Measurements from ENCODE around the gene RALGDS. TPM values are rescaled to one million over a fixed set of nuclear protein-coding genes. Genes with fewer than 3 reads are reported as not detected.
A peak's percentile ranks its signal among the peaks of the same experiment; 100 is the strongest.

The RALGDS gene
- total RNA-seq, 1 experiment from 2014 or later, result 24.4 TPM

- H3K27me3 ChIP-seq (ENCODE audit: control insufficient read depth, insufficient read depth, low read length), result peaks cover 3% of the 10 kb centered on the region; the same call in 1 of the 2 replicates
- no peaks in the 10 kb centered on the region for H3K36me3 ChIP-seq (replicated peaks; ENCODE audit: control insufficient read depth, insufficient read depth, low read length)
- peak; percentile 52 for DNase-seq
- H3K4me3 ChIP-seq (ENCODE audit: insufficient read depth, low read depth, low read length), result no peak overlapping the region
Observed at GRCh38 chr9:133144904-133145851, 24.1 kb upstream of the RALGDS start.

- Histone ChIP-seq H3K27me3 (ENCODE audit: control insufficient read depth, insufficient read depth, low read length) (peaks cover 3% of the 10 kb centered on the region; the same call in 1 of the 2 replicates), H3K36me3 (replicated peaks; ENCODE audit: control insufficient read depth, insufficient read depth, low read length) (no peaks in the 10 kb centered on the region), H3K4me3 (ENCODE audit: insufficient read depth, low read depth, low read length) (peak overlapping the region; percentile 28)
- peak; percentile 98 for DNase-seq
Observed at GRCh38 chr9:133144142-133144903, 23.3 kb upstream of the RALGDS start.

DNA sequence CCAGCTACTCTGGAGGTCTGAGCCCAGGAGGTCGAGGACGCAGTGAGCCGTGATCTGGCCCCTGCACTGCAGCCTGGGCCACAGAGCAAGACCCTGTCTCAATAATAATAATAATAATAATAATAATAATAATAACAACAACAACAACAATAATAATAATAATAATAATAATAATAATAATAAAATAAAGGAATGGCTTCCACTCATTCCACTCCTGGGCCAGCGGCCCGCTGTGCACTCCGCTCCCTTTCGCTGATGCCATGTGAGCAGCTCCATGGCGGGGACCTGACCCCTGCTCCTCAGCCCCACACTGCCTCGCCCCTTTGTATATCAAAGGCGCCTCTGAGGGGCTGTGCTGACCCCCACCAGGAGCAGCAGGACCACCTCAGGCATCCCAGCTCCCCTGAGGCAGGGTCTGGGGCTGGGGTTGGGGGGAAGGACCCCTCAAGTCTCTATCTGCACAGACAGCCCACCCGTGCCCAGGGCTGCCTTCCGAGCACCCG lies 22.6 kb upstream of the RALGDS start:
- DNase-seq, result no peak
- Histone ChIP-seq H3K27me3 (ENCODE audit: control insufficient read depth, insufficient read depth, low read length) (peaks cover 3% of the 10 kb centered on the region; the same call in 1 of the 2 replicates), H3K4me3 (ENCODE audit: insufficient read depth, low read depth, low read length) (no peak overlapping the region)

GRCh38 chr9:133142684-133143622 lies 21.9 kb upstream of the RALGDS start:
- peak; percentile 72 for DNase-seq
- Histone ChIP-seq H3K36me3 (replicated peaks; ENCODE audit: control insufficient read depth, insufficient read depth, low read length) (no peaks in the 10 kb centered on the region), H3K4me3 (ENCODE audit: insufficient read depth, low read depth, low read length) (no peak overlapping the region), H3K27me3 (ENCODE audit: control insufficient read depth, insufficient read depth, low read length) (no peaks in the 10 kb centered on the region)

More for the DNA sequence above, 22.6 kb upstream of the RALGDS start:
- no peaks in the 10 kb centered on the region for H3K36me3 ChIP-seq (replicated peaks; ENCODE audit: control insufficient read depth, insufficient read depth, low read length)

- H3K36me3 ChIP-seq (replicated peaks; ENCODE audit: control insufficient read depth, insufficient read depth, low read length), result no peaks in the 10 kb centered on the region
- no peaks in the 10 kb centered on the region for H3K27me3 ChIP-seq (ENCODE audit: control insufficient read depth, insufficient read depth, low read length)
- peak; percentile 57 for DNase-seq
- no peak overlapping the region for H3K4me3 ChIP-seq (ENCODE audit: insufficient read depth, low read depth, low read length)
Observed at GRCh38 chr9:133141833-133142595, 21.0 kb upstream of the RALGDS start.

DNA sequence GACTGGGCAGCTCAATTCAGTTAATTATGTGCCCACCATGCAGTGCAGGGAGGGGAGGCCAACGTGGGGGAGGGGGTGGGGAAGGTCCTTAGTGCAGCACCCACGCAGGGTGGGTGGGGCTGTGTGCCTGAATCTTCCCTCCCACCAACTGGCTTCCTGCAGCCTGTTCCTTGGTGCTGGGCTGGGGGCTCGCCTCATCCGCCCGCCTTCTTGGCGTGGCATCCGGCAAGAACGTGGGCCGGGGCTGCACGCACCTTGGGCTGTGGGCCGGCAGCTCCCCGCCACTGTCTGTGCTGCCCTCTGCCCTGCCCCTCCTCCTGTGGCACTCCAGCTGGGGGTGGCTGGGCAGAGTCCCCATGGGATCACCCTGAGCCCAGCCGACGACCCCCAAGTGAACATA lies 19.6 kb upstream of the RALGDS start:
- Histone ChIP-seq H3K27me3 (ENCODE audit: control insufficient read depth, insufficient read depth, low read length) (no peaks in the 10 kb centered on the region), H3K36me3 (replicated peaks; ENCODE audit: control insufficient read depth, insufficient read depth, low read length) (no peaks in the 10 kb centered on the region), H3K4me3 (ENCODE audit: insufficient read depth, low read depth, low read length) (no peak overlapping the region)
- DNase-seq, result peak; percentile 64

- Histone ChIP-seq H3K27me3 (ENCODE audit: control insufficient read depth, insufficient read depth, low read length) (no peaks in the 10 kb centered on the region), H3K36me3 (replicated peaks; ENCODE audit: control insufficient read depth, insufficient read depth, low read length) (no peaks in the 10 kb centered on the region), H3K4me3 (ENCODE audit: insufficient read depth, low read depth, low read length) (no peak overlapping the region)
- DNase-seq, result no peak
Observed at GRCh38 chr9:133140174-133140505, 19.1 kb upstream of the RALGDS start.

DNA sequence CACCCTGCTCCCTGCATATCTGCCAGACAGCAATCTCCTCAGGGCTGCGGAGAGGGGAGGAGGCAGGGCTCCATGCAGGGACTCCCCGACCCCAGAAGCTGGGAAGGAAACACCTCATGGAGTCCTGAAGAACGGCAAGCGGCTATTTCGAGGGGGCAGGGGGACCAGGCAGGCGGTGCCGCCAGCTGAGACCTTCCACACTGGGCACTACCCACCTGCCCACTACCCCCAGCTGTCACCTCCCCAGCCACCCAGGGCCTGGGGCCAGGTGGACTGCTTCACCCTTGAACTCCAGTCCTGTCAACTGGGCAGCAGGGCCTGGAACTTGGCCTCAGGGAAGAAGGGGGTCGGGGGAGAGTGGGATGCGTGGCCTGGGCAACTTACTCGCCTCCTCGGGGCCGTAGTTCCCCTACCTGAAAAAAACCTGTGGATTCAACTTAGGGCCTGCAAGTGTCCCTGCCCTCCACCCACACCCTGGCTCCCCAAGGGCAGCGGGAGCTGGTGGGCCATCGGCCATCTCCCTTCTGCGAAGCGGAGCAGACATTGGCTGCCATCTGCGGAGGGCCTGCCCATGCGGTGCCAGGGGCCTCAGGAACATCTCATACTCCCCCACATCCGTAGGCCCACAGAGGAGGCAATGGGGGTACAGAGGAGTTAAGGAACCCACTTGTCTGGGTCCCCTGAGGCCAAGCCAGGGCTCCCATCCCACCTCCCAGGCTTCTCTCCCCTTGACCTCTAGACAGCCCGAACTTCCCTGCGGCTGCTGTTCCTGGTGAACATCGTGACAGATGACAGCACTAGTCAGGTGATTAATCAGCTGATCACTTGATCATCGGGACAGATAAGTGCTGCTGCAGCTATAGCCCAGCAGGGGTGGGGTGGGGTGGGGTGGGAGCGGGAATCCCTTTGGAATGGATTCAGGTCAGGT lies 18.5 kb upstream of the RALGDS start:
- H3K4me3 ChIP-seq (ENCODE audit: insufficient read depth, low read depth, low read length), result no peak overlapping the region
- DNase-seq, result no peak
- no peaks in the 10 kb centered on the region for H3K36me3 ChIP-seq (replicated peaks; ENCODE audit: control insufficient read depth, insufficient read depth, low read length)
- H3K27me3 ChIP-seq (ENCODE audit: control insufficient read depth, insufficient read depth, low read length), result no peaks in the 10 kb centered on the region

GRCh38 chr9:133137451-133138231 lies 16.6 kb upstream of the RALGDS start:
- H3K27me3 ChIP-seq (ENCODE audit: control insufficient read depth, insufficient read depth, low read length), result no peaks in the 10 kb centered on the region
- H3K36me3 ChIP-seq (replicated peaks; ENCODE audit: control insufficient read depth, insufficient read depth, low read length), result no peaks in the 10 kb centered on the region
- peak; percentile 71 for DNase-seq
- no peak overlapping the region for H3K4me3 ChIP-seq (ENCODE audit: insufficient read depth, low read depth, low read length)

DNA sequence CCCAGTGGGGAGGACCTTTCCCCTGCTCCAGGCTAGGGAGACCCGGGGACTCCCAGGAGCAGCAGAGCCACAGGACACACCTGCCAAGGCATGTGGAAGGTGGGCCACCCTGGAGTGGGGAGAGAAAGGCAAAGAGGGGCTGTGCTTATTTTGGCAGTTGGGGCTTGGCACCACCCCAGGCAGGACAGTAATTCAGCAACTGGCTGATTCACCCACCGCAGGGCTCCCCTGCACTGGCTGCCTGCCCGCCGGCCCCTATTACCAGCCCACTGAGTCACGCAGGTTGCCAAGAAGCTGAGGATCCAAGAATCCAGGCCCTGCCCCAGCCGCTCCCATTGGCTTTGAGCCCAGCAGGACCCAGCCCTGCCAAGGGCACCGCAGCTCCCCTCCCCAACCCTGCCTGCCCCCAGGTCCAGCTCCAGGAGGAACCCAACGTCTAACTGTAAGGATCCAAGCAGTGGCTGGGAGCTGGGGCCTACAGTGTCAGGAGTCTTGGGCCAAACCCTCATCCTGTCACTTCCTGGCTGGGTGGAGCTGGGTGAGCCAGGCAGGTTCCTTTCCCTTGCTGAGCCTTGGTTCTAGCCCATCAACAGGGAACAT lies 14.2 kb upstream of the RALGDS start:
- Histone ChIP-seq H3K36me3 (replicated peaks; ENCODE audit: control insufficient read depth, insufficient read depth, low read length) (no peaks in the 10 kb centered on the region), H3K27me3 (ENCODE audit: control insufficient read depth, insufficient read depth, low read length) (no peaks in the 10 kb centered on the region), H3K4me3 (ENCODE audit: insufficient read depth, low read depth, low read length) (no peak overlapping the region)
- DNase-seq, result no peak

DNA sequence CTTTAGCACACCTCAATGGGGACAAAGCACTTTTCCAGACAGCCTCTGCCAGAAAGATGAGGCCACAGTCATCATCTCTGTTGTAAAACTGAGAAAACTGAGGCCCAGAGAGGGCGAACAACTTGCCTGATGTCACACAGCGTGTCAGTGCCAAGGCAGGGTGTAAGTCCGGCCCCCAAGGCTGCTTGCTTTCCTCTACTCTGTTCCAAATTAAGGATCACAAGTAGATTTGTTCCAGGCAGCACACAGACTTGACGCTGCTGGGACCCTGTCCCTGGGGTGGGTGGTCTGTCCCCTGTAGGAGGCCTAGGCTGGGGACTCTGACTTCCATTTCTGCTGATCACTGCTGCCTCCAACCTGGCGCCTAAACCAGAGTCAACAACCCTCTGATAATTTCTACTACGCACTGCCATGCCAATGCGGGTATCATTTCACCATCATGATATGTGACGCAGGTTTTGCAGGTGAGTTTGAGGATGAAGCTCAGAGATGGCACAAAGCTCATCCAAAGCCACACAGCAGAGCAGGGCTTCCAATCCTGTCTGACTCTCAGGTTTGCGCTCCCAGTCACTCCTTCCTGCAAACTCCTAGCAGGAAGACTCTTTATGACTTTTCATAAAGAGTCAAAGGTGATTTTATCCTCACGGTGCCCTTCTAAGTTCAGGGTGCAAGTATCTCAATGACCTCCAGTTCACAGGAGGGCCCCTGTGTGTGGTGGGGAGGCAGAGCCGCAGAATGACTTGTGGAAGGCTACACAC lies 13.5 kb upstream of the RALGDS start:
- Histone ChIP-seq H3K4me3 (ENCODE audit: insufficient read depth, low read depth, low read length) (no peak overlapping the region), H3K27me3 (ENCODE audit: control insufficient read depth, insufficient read depth, low read length) (no peaks in the 10 kb centered on the region), H3K36me3 (replicated peaks; ENCODE audit: control insufficient read depth, insufficient read depth, low read length) (no peaks in the 10 kb centered on the region)
- no peak for DNase-seq
